Liver (tissue), 3 donors: Measurements from ENCODE around the gene CDH18.

Source experiments
- EGR1 ChIP-seq, 2 donors: IDR thresholded peaks; 2 replicates each; pipeline ENCODE4 v1.6.1; 2016 to 2018; ENCODE audit warnings: antibody characterized with exemption in 2 of 2, low read depth in 2 of 2
- FOXA1 ChIP-seq: IDR thresholded peaks from 2 replicates; pipeline ENCODE4 v1.6.1; 2016; ENCODE audit warnings: antibody characterized with exemption
- TF ChIP-seq, protein P1 (sequence below): fragments of 150-350 bp; IDR thresholded peaks from 2 replicates; pipeline ENCODE4 v1.5.1; 2017; ENCODE audit warnings: improper control_type of control experiment, low read depth, low read length; ENCODE audit not compliant: missing input control
- TF ChIP-seq, protein P2 (sequence below): IDR thresholded peaks from 2 replicates; pipeline ENCODE4 v1.6.1; 2016; ENCODE audit warnings: antibody characterized with exemption
- TF ChIP-seq, protein P3 (sequence below): IDR thresholded peaks from 2 replicates; pipeline ENCODE4 v1.6.1; 2016; ENCODE audit warnings: antibody characterized with exemption, mild to moderate bottlenecking
- donor health status: healthy.
- donor health status: healthy.

DNA sequence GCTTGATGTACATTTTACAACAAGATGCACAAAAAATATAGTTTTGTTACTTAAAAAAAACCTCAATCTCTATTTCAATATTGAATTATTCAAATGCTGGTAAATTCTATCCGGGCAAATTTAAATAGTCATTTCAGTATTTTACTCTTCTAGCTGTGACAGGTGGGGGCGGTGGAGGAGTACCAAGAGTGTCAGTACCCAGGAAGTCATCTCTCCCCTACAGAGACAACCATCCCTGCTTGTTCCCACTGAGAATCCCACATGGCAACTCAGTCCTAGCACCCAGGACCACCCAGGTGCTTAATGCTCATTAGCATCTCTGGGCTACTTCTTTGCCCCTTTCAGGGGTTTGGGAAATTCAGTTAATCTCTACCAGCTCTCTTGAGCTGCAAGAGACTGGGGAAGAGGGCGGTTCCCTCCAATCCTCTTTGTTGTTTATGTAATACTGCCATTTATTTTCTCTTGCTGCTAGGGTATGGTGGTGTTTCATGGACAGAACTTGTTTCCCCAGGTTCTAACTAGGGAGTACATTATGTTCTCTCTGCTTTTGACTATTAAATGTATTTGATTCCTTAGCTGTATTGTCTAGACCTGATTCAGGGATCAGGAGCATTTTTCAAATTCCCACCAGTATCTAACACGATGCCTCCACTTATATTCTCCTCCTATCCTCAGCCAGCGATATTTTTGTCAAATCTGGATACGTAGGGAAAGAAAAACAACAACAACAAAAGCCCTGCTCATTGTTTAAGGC lies 122.5 kb downstream of the CDH18 start:
- TF ChIP-seq FOXA1 = no peak
- TF ChIP-seq, protein P1, sequence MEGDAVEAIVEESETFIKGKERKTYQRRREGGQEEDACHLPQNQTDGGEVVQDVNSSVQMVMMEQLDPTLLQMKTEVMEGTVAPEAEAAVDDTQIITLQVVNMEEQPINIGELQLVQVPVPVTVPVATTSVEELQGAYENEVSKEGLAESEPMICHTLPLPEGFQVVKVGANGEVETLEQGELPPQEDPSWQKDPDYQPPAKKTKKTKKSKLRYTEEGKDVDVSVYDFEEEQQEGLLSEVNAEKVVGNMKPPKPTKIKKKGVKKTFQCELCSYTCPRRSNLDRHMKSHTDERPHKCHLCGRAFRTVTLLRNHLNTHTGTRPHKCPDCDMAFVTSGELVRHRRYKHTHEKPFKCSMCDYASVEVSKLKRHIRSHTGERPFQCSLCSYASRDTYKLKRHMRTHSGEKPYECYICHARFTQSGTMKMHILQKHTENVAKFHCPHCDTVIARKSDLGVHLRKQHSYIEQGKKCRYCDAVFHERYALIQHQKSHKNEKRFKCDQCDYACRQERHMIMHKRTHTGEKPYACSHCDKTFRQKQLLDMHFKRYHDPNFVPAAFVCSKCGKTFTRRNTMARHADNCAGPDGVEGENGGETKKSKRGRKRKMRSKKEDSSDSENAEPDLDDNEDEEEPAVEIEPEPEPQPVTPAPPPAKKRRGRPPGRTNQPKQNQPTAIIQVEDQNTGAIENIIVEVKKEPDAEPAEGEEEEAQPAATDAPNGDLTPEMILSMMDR = no peak
- TF ChIP-seq EGR1 (IDR thresholded peaks at IDR 0.05; ENCODE audit: low read depth in 2 of 2) = no peak
- TF ChIP-seq, protein P2, sequence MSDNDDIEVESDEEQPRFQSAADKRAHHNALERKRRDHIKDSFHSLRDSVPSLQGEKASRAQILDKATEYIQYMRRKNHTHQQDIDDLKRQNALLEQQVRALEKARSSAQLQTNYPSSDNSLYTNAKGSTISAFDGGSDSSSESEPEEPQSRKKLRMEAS = no peak
- TF ChIP-seq, protein P3, sequence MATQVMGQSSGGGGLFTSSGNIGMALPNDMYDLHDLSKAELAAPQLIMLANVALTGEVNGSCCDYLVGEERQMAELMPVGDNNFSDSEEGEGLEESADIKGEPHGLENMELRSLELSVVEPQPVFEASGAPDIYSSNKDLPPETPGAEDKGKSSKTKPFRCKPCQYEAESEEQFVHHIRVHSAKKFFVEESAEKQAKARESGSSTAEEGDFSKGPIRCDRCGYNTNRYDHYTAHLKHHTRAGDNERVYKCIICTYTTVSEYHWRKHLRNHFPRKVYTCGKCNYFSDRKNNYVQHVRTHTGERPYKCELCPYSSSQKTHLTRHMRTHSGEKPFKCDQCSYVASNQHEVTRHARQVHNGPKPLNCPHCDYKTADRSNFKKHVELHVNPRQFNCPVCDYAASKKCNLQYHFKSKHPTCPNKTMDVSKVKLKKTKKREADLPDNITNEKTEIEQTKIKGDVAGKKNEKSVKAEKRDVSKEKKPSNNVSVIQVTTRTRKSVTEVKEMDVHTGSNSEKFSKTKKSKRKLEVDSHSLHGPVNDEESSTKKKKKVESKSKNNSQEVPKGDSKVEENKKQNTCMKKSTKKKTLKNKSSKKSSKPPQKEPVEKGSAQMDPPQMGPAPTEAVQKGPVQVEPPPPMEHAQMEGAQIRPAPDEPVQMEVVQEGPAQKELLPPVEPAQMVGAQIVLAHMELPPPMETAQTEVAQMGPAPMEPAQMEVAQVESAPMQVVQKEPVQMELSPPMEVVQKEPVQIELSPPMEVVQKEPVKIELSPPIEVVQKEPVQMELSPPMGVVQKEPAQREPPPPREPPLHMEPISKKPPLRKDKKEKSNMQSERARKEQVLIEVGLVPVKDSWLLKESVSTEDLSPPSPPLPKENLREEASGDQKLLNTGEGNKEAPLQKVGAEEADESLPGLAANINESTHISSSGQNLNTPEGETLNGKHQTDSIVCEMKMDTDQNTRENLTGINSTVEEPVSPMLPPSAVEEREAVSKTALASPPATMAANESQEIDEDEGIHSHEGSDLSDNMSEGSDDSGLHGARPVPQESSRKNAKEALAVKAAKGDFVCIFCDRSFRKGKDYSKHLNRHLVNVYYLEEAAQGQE = no peak
